MG63 (cell line): ENCODE measurements around the gene SOCS3. TPM values are rescaled to one million over a fixed set of nuclear protein-coding genes. Genes with fewer than 3 reads are reported as not detected.

Source experiments
- DNase-seq: peaks from one replicate; pipeline ENCODE4 v3.0.0-alpha.2; 2020
- H3K27me3 ChIP-seq: fragments of 250-450 bp; sonication (Bioruptor Pico); 2 replicates; pipeline ENCODE4 v1.5.1; 2020; ENCODE audit warnings: mild to moderate bottlenecking, moderate library complexity
- H3K36me3 ChIP-seq: fragments of 250-450 bp; sonication (Bioruptor Pico); 2 replicates; pipeline ENCODE4 v1.5.1; 2020; ENCODE audit warnings: mild to moderate bottlenecking, moderate library complexity
- H3K4me3 ChIP-seq: fragments of 250-450 bp; sonication (Bioruptor Pico); 2 replicates; pipeline ENCODE4 v1.5.1; 2020; ENCODE audit warnings: mild to moderate bottlenecking, moderate library complexity
- H3K9me3 ChIP-seq: fragments of 250-450 bp; sonication (Bioruptor Pico); 2 replicates; pipeline ENCODE4 v1.5.1; 2020; ENCODE audit warnings: mild to moderate bottlenecking, moderate library complexity
- total RNA-seq: library from RNA; depleted of rRNA; stranded (reverse); fragments of >200 nt; shearing (Covaris generic); gene quantifications from 2 replicates; pipeline ENCODE4 v1.2.3, GENCODE V29; 2014; ENCODE audit warnings: low replicate concordance

Gene SOCS3
- total RNA-seq, 1 experiment from 2014 or later: 32.9 TPM

DNA sequence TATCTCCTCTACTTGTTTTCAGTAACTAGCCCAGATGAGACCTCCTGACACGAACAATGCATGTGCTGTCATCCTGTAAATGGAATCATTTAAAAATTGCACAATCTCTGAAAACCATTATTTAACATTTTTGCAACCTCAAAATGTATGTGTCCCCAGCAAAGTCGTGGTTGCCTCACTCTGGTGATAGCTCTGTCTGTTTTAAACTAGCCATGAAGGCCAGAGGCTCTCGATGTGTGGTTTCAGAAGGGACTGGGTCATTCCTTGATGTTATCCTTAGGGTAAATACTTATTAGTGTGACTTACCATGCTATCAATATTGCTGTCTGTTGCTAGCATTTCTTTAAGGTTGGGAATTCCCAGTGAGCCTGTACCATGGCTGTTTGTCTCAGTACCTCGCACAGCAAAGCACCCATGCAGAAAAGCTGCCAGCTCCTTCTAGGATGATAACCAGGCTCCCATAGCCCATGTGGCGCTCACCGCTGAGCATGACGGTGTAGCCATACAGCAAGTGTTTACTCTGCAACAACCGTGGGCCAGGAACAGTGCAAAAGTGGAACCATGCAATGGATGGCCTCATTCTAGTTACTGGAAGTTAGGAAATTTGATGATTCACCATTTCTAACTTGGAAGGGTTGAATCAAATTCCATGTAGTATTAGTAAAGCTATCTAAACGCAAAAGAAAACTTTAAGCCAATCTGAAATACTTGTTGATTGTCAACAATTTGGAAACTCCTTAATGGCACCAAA, 15.7 kb upstream of the SOCS3 start:
- no peaks in the 10 kb centered on the region; the same call in 1 of the 2 replicates for H3K36me3 ChIP-seq
- H3K4me3 ChIP-seq: no peak overlapping the region
- H3K27me3 ChIP-seq: no peaks in the 10 kb centered on the region
- DNase-seq: peak; percentile 95
- no peaks in the 10 kb centered on the region for H3K9me3 ChIP-seq

DNA sequence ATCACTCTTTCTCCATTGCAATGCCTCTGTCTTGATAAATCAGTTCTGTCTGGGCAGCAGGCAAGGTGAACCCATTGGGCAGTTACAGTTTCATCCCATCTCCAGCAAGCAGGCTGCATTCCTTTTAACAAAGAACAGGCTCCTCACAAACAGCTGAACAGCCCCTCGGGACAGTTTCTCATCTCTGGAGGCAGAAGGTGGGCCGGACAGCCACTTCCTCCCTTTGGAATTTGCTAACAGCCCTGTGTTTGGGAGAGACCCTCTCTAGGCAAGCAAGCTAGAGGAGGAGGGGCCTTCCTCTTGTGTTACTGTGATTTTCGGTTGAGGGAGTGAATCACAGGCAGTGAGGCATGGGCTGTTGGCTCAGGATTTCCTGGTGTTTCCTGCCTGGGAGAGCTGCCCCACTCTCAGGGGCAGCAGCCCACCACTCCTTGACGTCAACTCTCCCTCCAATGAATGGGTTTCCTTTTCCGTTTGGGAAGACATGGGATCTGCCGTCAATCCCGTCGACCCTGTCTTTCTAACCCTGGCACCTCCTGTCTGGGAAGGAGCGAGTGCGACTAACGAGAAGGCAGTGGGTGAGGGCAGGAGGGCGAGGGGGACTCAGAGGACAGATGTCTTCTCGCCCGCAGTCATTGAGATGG, 14.9 kb upstream of the SOCS3 start:
- H3K4me3 ChIP-seq: no peak overlapping the region
- no peaks in the 10 kb centered on the region for H3K27me3 ChIP-seq
- no peaks in the 10 kb centered on the region; the same call in 1 of the 2 replicates for H3K36me3 ChIP-seq
- no peaks in the 10 kb centered on the region for H3K9me3 ChIP-seq
- DNase-seq: peak; percentile 78

- no peaks in the 10 kb centered on the region for H3K9me3 ChIP-seq
- H3K4me3 ChIP-seq: no peak overlapping the region
- H3K36me3 ChIP-seq: no peaks in the 10 kb centered on the region
- H3K27me3 ChIP-seq: no peaks in the 10 kb centered on the region
- no peak for DNase-seq
Measured at GRCh38 chr17:78374189-78374588, 14.3 kb upstream of the SOCS3 start.

- Histone ChIP-seq H3K36me3 (no peaks in the 10 kb centered on the region), H3K27me3 (no peaks in the 10 kb centered on the region)
- DNase-seq: no peak
Measured at GRCh38 chr17:78372841-78373240, 13.0 kb upstream of the SOCS3 start.

DNA sequence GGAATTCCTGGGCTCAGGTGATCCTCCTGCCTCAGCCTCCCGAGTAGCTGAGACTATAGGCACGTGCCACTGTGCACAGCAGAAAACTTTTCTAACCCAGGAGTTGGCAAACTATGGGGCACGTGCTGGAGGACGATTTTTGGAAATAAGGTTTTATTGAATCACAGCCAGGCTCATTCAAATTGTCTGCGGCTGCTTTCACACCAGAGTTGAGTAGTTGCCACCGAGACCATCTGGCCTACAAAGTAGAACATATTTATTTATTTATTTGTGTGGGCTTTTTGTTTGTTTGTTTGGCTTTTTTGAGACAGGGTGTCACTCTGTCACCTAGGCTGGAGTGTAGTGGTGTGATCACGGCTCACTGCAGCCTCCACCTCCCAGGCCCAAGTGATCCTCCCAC, 11.2 kb upstream of the SOCS3 start:
- Histone ChIP-seq H3K4me3 (no peak overlapping the region), H3K36me3 (no peaks in the 10 kb centered on the region), H3K27me3 (no peaks in the 10 kb centered on the region), H3K9me3 (no peaks in the 10 kb centered on the region)
- DNase-seq: no peak

More at GRCh38 chr17:78372841-78373240, 13.0 kb upstream of the SOCS3 start:
- no peaks in the 10 kb centered on the region for H3K9me3 ChIP-seq
- H3K4me3 ChIP-seq: no peak overlapping the region

DNA sequence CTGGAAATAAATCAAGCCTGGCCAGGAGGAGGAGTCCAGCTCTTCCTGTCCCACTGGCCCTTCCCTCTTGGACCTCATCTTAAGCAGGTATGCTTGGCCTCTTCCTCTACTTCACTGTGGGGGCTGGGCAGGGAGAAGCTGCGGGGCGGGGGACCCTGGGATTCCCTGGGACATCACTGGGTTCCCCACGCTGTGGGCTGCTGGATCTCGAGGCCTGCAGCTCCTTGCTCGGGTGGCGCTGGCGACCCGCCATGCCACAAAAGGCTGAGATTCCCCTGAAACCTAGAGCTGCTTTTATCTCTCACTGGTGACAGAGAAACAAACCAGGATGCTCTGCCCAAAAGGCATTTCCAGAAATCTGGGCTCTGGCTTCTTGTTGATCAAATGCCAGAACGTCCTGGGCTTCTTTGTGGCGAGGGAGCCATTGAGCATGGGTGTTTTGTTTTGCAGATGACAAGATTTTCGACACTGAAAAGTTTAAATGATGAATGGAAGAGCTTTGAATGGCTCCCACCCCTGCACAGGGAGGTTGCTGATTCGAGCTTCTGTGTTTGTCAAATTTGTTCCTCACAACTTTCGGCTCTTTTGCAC, 10.0 kb upstream of the SOCS3 start:
- Histone ChIP-seq H3K36me3 (no peaks in the 10 kb centered on the region), H3K4me3 (no peak overlapping the region), H3K27me3 (no peaks in the 10 kb centered on the region), H3K9me3 (no peaks in the 10 kb centered on the region)
- DNase-seq: no peak

DNA sequence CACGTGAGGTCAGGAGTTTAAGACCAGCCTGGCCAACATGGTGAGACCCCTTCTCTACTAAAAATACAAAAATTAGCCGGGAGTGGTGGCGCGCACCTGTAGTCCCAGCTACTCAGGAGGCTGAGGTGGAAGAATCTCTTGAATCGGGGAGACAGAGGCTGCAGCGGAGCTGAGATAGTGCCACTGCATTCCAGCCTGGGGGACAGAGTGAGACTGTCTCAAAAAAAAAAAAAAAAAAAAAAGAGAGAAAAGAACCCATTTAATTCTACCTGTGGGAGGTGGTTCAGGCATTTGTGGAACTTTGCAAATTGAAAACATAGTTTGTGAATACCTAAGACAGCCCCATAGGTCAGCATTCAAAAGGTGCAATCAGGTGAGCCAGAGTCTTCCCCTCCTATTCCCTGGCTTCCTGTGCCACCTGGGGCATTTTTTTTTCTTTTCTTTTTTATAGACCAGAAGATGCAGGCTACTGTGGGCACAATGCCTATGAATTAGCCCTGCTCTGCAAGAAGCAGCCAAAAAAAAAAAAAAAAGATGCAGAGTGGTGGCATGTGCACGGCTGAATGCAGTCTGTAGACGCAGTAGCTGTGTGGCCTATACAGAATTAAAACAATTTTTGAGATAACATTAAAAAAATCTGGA, 9.1 kb upstream of the SOCS3 start:
- DNase-seq: no peak
- Histone ChIP-seq H3K36me3 (no peaks in the 10 kb centered on the region), H3K27me3 (no peaks in the 10 kb centered on the region), H3K4me3 (no peak overlapping the region), H3K9me3 (no peaks in the 10 kb centered on the region)

DNA sequence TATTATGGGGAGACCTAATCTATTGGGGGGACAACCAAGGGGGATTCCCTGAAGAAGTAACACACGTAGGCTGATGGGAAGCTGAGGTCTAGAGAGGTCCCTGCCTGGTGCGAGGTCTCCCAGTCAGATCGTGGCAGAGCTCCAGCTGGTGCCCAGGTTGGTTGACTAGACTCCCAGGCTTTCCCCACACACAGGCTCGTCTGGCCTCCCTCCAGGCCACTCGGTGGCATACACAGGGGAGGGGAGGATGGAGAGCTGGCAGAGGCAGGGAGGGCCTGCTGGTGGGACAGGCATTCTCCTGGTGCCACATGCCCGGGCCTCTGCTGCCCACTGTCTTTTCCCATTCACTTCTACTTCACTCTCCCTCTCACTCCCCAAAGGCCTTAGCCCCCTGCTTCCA, 8.5 kb upstream of the SOCS3 start:
- no peak for DNase-seq
- H3K9me3 ChIP-seq: no peaks in the 10 kb centered on the region
- H3K27me3 ChIP-seq: no peaks in the 10 kb centered on the region
- no peak overlapping the region for H3K4me3 ChIP-seq
- no peaks in the 10 kb centered on the region for H3K36me3 ChIP-seq

- Histone ChIP-seq H3K36me3 (no peaks in the 10 kb centered on the region), H3K27me3 (no peaks in the 10 kb centered on the region), H3K4me3 (no peak overlapping the region), H3K9me3 (no peaks in the 10 kb centered on the region)
- DNase-seq: no peak
Measured at GRCh38 chr17:78367193-78367592, 7.3 kb upstream of the SOCS3 start.

- H3K27me3 ChIP-seq: no peaks in the 10 kb centered on the region
- DNase-seq: no peak
- H3K9me3 ChIP-seq: no peaks in the 10 kb centered on the region
- no peak overlapping the region for H3K4me3 ChIP-seq
- H3K36me3 ChIP-seq: no peaks in the 10 kb centered on the region
Measured at GRCh38 chr17:78366109-78366848, 6.4 kb upstream of the SOCS3 start.

GRCh38 chr17:78365561-78366108, 5.8 kb upstream of the SOCS3 start:
- no peaks in the 10 kb centered on the region for H3K36me3 ChIP-seq
- no peak for DNase-seq
- no peaks in the 10 kb centered on the region for H3K9me3 ChIP-seq
- H3K27me3 ChIP-seq: no peaks in the 10 kb centered on the region
- H3K4me3 ChIP-seq: no peak overlapping the region

DNA sequence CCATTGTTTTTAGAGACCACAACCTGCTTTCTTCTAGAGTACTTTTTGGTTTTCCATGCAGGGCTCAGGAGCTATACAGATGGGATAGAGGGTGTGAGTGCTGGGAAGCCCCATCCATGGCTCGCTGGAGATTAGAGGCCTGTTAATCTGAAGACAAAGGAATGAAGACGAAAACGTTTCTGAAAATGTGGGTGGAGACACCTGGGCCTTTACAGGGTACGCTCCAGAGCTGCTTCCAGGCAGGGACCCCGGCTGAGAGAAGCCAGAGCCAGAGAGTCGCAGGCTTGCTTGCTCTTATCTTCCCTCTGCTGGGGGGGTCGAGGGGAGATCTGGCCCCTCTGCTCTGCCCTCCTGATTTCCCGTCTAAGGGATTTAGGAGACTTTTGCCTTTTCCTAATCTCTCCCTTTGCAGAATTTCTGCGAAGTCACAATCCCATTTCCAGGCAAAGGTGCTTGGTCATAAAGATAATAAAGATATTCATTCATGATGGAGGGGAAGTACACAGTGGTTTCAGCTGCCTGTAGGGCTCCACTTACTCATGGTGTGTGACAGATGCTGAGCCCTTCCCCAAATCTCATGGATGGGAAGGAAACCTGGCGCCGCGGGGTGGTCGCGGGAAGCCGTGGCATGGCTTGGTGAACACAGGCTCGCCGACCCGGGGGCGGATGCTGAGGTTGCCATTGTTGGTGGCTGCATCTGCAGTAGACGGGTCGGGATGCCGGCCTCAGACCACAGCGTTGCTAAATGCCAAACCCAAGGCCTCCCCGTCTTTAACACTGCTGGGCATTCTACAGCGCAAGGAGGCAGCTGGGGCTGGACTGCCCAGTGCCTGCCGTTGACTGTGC, 4.8 kb upstream of the SOCS3 start:
- Histone ChIP-seq H3K9me3 (no peaks in the 10 kb centered on the region), H3K27me3 (no peaks in the 10 kb centered on the region), H3K36me3 (no peaks in the 10 kb centered on the region), H3K4me3 (no peak overlapping the region)
- DNase-seq: no peak

DNA sequence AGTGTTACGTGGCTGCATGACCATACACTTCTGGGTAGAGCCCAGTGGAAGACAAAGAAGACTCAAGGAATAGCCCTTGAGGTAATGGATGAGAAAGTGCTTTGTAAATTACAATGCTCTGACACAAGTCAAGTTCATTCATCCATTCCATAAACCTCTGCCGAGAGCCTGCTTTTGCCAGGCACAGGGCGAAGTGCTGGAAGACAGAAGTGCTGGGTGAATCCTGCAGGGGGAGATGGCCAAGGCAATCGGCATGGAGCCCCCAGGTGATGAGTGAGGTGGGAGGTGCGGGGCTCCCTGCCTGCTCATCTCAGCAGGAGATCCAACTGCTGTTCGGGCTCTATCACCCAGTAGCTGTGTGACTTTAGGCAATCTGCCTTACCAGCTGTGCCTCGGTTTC, 2.8 kb upstream of the SOCS3 start:
- no peak for DNase-seq
- no peak overlapping the region for H3K4me3 ChIP-seq
- no peaks in the 10 kb centered on the region for H3K27me3 ChIP-seq
- peaks cover 16% of the 10 kb centered on the region for H3K36me3 ChIP-seq
- H3K9me3 ChIP-seq: no peaks in the 10 kb centered on the region

- H3K27me3 ChIP-seq: no peaks in the 10 kb centered on the region
- H3K9me3 ChIP-seq: no peaks in the 10 kb centered on the region
- no peak overlapping the region for H3K4me3 ChIP-seq
- peaks cover 20% of the 10 kb centered on the region for H3K36me3 ChIP-seq
- DNase-seq: no peak
Measured at GRCh38 chr17:78362232-78362631, 2.4 kb upstream of the SOCS3 start.

GRCh38 chr17:78361225-78361701, 1.4 kb upstream of the SOCS3 start:
- no peak overlapping the region for H3K4me3 ChIP-seq
- peaks cover 28% of the 10 kb centered on the region for H3K36me3 ChIP-seq
- no peaks in the 10 kb centered on the region for H3K9me3 ChIP-seq
- H3K27me3 ChIP-seq: no peaks in the 10 kb centered on the region
- no peak for DNase-seq
